GM18870 (cell line): Measurements from ENCODE around the gene PLXDC1.

Source experiments
- ATAC-seq: cut with Tn5 transposase; IDR thresholded peaks from one replicate; pipeline ENCODE4 v1.9.1; 2021; ENCODE audit warnings: moderate library complexity; ENCODE audit not compliant: unreplicated experiment

The PLXDC1 gene

GRCh38 chr17:39158623-39159022 lies 7.2 kb upstream of the PLXDC1 start:
- ATAC-seq = no peak

- ATAC-seq = no peak
Observed at GRCh38 chr17:39156491-39156890, 5.1 kb upstream of the PLXDC1 start.

- ATAC-seq = no peak
Observed at GRCh38 chr17:39155654-39156053, 4.2 kb upstream of the PLXDC1 start.

GRCh38 chr17:39153599-39154051 lies 2.2 kb upstream of the PLXDC1 start:
- peak; percentile 51 for ATAC-seq

- ATAC-seq = no peak
Observed at GRCh38 chr17:39151943-39152818, 744 bp upstream of the PLXDC1 start.

DNA sequence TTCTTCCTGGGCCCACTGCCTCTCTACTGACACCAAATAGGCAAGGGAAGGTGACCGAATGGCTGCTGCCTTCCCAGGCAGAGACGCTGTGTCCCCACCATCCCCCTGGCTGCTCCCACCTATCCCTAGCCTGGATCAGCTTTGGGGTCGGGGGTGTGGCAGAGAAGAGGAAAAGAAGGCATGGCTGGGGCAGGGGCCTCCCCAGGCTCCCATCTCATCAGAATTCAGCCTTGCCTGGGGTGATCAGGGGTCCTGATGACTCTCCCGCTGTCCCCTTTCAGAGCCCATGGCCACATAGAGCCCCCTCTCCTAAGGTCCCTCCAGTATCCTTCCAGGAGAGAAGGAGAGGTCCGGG lies 665 bp downstream of the PLXDC1 start:
- ATAC-seq = no peak

- no peak for ATAC-seq
Observed at GRCh38 chr17:39150104-39150634, 1.3 kb downstream of the PLXDC1 start.

GRCh38 chr17:39147221-39148185 lies 3.9 kb downstream of the PLXDC1 start:
- no peak for ATAC-seq

DNA sequence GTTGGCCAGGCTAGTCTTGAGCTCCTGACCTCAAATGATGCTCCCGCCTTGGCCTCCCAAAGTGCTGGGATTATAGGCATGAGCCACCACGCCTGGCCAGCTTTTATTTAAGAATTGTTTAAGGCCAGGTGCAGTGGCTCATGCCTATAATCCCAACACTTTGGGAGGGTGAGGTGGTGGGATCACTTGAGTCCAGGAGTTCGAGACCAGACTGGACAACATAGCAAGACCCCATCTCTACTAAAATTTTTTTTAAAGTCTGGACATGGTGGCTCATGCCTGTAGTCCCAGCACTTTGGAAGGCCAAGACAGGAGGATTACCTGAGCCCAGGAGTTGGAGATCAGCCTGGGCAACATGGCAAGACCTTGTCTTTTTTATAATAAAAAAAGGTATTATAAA lies 5.2 kb downstream of the PLXDC1 start:
- ATAC-seq = no peak

DNA sequence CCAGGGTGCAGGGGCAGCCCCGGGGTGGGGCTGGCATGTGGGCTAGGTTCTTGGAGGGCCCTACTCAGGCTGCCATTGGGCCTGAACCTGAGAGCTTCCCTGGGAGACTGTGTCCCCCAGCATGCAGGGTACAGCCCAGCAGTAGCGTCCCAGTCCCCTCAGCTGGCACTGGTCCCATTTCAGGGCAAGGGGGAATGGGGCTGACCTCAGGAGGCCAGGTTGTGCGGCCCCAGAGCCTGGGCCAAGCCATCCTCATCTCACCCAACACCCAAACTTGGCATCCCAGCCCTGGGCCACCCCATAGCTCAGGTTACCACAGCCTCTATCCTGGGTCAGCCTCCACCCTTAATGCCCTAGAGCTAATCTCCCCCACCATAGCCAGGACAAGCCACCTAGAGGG lies 6.3 kb downstream of the PLXDC1 start:
- no peak for ATAC-seq

DNA sequence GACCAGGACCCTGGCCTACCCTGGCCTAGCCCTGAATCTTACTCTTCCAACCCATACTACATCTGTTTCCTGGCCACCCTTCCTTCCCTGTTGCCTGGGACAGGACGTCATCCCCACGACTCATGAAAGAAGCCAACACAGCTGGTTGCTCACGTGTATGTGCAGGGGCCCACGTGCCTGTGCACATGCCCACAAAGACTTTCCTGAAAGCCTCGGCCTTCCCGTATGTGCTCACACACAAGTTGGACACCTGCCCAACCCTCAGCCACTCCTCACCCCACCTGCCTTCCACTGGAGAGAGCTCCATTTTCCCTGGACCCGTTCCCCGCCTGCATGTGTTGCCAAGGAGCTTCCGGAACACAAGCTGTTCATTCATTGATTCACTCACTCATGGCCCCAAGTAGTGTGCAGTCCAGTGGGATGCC lies 7.0 kb downstream of the PLXDC1 start:
- ATAC-seq = no peak

DNA sequence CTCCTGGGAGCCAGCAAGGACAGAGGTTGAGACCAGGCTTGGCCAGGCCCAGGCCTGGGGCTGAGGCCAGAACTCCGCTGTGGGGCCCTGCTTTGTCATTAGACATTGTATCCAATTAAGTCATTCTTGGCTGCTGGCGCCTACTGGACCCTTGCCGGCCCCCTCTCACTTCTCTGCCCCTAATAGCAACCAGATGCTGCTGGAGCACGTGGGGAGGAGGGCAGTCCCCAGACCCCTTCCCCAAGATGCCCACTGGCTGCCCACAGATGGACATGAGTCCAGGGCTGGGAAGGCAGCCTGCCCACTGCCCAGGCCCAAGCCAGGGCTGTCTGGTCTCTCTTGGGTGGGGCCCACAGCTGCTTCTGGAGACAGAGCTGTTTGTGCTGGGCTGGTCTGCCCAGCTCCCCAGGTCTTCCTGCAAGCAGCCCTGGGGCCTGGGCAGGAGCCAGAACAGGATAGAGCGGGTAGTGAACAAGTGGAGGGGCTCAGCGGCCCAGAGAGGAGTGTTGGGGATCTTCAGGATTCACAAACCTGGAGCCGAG lies 7.8 kb downstream of the PLXDC1 start:
- ATAC-seq = no peak

DNA sequence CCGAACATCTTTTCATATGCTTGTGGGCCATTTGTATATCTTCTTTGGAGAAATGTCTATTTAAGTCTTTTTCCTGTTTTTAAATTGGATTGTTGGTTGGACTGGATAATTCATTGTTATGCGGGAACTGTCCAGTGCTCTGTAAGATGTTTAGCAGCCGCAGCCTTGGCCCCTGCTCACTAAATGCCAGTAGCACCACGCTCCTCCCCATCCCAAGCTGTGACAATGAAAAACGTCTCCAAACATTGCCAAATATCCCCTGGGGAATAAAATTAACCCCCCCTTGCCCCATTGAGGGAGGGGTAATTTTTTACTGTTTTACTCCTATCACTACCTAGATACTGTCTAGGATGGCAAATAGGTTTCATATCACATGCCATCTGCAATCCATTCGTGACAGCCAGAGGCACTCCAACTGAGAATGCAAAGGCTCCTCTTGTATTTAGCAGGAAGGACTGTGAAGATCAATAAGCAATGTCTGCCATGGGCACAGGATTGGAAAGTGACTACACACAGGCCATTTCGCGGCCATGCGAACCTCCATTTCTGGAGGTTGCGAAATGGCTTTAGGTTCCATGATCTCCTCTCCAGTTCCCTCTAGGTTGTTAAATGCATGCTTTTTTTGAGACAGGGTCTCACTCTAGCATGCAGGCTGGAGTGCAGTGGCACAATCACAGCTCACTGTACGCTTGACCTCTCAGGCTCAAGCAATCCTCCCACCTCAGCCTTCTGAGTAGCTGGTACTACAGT lies 9.3 kb downstream of the PLXDC1 start:
- ATAC-seq = no peak

- ATAC-seq = no peak
Observed at GRCh38 chr17:39141294-39141693, 10.1 kb downstream of the PLXDC1 start.

DNA sequence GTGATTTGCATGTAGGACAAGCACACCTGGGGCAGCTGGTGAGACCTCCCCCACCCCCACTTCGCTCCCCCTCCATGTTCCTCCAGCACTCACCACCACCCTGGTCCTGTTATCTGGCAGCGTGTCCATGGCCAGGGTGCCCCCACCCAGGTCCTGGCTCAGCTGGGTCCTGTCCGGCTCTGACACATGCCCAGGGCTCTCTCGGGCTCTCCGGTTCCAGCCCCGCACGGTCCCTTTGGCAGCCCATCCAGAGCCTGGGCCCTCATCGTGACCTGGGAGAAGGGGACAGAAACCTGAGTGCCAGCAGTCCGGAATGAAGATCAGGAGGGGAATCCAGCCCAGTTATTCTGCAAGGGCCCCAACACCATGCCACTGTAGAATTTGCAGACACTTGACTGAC lies 11.9 kb downstream of the PLXDC1 start:
- no peak for ATAC-seq

DNA sequence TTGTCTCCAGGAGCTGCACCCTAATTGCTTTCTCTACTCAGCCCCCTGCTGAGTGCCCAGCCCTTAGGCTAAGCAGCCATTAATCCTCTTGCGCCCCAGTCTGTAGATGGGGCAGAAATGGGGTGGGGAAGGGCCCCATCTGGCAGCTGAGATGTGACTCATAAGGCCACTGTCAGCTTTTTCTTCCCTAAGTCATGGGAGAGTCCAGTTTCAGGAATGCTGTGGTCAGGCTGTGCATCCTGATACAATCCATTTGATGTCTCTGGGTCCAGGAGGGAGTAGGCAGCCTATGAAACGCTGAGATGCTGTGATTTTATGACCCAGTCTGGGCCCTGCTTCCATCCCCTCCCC lies 12.3 kb downstream of the PLXDC1 start:
- ATAC-seq = no peak

DNA sequence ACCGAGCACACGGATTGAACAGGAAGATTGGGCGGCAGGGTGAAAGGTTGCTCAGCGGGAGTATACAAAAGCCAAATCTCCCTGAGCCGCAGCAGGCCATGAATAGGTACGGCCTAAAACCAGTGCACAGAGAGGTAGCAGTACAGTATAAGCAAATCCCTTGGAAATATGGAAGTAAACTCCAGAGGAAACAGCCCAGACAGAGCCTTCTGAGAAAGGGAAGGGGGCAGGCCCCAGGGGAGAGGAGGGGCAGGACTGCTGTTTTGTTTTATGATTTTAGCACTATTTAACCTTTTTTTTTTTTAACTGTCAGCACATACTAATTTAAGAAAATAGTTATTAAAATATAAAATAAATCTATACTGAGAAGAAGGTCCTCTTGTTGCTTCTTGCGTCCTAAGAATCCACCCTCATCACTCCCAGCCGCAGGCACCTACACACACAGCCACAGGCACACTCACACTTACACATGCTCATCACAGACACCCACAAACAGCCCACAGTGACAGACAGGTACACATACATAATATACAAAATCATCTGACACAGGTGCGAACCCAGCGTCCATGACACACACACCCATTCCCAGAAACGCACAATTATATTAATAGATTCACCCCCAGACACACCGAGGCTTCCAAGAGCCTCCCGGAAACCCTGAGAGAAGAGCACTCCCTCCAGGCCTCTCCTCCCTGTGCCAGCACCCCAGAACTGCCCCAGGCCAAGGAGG lies 12.8 kb downstream of the PLXDC1 start:
- ATAC-seq = no peak

DNA sequence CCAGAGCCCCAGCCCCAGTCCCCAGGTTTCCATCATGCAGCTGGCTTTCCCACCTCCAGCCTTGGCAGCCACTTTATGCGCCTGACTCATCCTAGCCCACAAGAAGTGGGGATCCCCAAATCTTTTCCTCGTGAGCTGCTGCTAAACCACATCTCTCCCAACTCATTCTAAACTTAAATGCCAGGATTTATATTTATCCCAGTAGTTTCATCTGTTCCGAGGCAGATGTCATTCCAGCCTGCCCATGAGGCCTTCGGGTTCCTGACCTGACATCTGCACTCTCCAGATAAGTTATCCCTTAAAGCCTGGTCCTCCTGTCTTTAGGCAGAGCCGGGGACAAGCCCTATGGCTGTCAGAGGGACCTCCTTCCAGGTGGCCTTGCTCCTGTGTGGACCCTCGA lies 16.6 kb downstream of the PLXDC1 start:
- ATAC-seq = no peak

DNA sequence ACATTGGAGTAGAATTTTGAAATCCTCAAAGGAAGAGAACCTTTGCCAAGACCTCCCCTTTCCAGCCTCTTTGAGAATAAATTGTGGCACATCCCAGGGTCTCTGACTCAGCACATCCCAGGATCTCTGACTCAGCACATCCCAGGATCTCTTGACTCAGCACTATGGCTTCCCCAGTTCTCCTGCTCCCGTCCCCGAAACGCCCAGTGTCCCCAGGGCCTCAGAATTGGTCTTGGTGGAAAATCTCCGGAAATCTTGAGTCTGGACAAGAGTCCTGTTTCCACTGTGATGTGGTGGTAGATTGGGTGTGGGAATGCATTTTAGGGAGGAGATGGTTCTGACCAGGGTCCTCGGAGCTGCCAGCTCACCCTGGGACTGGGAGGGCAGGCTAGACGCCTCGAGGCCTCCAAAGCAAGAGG lies 19.2 kb downstream of the PLXDC1 start:
- ATAC-seq = no peak

DNA sequence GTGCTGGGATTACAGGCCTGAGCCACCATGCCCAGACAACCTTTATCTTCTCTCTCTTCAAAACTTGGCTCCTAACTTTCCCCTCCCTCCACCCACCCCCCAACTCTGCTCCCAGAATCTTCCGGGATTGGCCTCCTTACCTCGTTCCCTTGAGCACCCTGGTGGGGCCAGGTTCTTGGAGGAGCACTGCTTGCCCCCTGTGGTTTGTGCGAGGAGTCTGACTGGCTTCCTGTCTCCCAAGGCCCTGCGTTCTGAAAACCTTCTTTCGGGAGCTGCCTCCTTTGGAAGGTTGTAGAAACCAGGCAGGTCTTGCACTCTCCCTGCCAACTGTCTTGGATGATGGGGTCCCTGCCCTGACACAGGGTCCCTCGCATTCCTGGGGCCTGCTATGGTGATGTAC lies 19.8 kb downstream of the PLXDC1 start:
- ATAC-seq = no peak
